ENCODE measurements around the gene POLR3K. TPM values are rescaled to one million over a fixed set of nuclear protein-coding genes. Genes with fewer than 3 reads are reported as not detected.

Gene POLR3K
- total RNA-seq, 2 experiments from 2014 or later = 26.2 to 74.1 TPM

GRCh38 chr16:45454-45853, 8.0 kb downstream of the POLR3K start:
- POLR2A ChIA-PET = no interaction called here
- CTCF ChIA-PET (ENCODE audit: unreplicated experiment) = no interaction called here
- no TSS peak for BruUV-seq (replicated peaks)

DNA sequence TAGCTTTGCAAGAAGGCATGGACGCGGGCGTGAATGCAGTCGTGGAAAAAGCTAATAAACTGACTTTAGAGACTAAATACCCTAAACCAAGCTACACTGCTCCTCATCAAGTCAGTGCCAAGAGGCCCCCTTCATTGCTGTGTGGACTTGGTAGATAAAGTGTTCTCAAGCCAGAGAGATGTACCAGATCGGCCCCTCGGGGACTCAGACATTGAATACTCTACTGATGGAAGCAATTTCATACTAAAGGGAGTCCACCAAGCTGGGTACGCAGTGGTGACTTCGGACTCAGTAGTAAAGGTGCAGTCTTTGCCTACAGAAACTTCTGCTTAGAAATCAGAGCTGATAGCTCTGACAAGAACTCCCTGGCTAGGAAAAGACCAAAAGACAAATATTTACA, 8.8 kb downstream of the POLR3K start:
- Histone ChIP-seq H3K9me3 (ENCODE audit: low read length) (no peaks in the 10 kb centered on the region), H3K4me1 (ENCODE audit: insufficient read depth, low read length, poor library complexity, severe bottlenecking) (peaks cover 6% of the 10 kb centered on the region), H3K9me2 (ENCODE audit: insufficient read depth, low read length) (no peaks in the 10 kb centered on the region), H3K4me2 (ENCODE audit: low read length) (no peak overlapping the region), H4K20me1 (ENCODE audit: insufficient read depth, low read length) (peaks cover 12% of the 10 kb centered on the region; the same call in 1 of the 2 replicates), H3K79me2 (ENCODE audit: insufficient read depth, low read depth, low read length) (peaks cover 34% of the 10 kb centered on the region; the same call in 1 of the 2 replicates), H3K36me3 (ENCODE audit: insufficient read depth, low read length) (peaks cover 89% of the 10 kb centered on the region), H3K27ac (ENCODE audit: low read depth, low read length, poor library complexity, severe bottlenecking) (no peak overlapping the region), H3K4me3 (ENCODE audit: low read depth, low read length, poor library complexity, severe bottlenecking) (no peak overlapping the region), H2AFZ (ENCODE audit: low read length) (no peak overlapping the region)
- TF ChIP-seq, protein P1, sequence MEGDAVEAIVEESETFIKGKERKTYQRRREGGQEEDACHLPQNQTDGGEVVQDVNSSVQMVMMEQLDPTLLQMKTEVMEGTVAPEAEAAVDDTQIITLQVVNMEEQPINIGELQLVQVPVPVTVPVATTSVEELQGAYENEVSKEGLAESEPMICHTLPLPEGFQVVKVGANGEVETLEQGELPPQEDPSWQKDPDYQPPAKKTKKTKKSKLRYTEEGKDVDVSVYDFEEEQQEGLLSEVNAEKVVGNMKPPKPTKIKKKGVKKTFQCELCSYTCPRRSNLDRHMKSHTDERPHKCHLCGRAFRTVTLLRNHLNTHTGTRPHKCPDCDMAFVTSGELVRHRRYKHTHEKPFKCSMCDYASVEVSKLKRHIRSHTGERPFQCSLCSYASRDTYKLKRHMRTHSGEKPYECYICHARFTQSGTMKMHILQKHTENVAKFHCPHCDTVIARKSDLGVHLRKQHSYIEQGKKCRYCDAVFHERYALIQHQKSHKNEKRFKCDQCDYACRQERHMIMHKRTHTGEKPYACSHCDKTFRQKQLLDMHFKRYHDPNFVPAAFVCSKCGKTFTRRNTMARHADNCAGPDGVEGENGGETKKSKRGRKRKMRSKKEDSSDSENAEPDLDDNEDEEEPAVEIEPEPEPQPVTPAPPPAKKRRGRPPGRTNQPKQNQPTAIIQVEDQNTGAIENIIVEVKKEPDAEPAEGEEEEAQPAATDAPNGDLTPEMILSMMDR (conservative IDR thresholded peaks at IDR 0.05; ENCODE audit: low read length) = no peak
- no peak for TF ChIP-seq EZH2phosphoT487 (IDR thresholded peaks at IDR 0.05; ENCODE audit: borderline replicate concordance, low read depth, low read length)
- intact Hi-C loops (cut with micrococcal nuclease; ENCODE audit: unreplicated experiment) = no loop called here
- no peak for DNase-seq (ENCODE audit: low spot score)
- POLR2A ChIA-PET = no interaction called here
- BruUV-seq (replicated peaks) = TSS peak; percentile 39
- CTCF ChIA-PET (ENCODE audit: unreplicated experiment) = no interaction called here

More at GRCh38 chr16:45454-45853, 8.0 kb downstream of the POLR3K start:
- Histone ChIP-seq H2AFZ (ENCODE audit: low read length) (no peak overlapping the region), H3K4me2 (ENCODE audit: low read length) (no peak overlapping the region), H3K36me3 (ENCODE audit: insufficient read depth, low read length) (peaks cover 93% of the 10 kb centered on the region), H3K4me1 (ENCODE audit: insufficient read depth, low read length, poor library complexity, severe bottlenecking) (no peaks in the 10 kb centered on the region), H3K79me2 (ENCODE audit: insufficient read depth, low read depth, low read length) (peaks cover 37% of the 10 kb centered on the region), H3K27ac (ENCODE audit: low read depth, low read length, poor library complexity, severe bottlenecking) (no peak overlapping the region), H3K4me3 (ENCODE audit: low read depth, low read length, poor library complexity, severe bottlenecking) (no peak overlapping the region), H3K9me2 (ENCODE audit: insufficient read depth, low read length) (no peaks in the 10 kb centered on the region), H3K9me3 (ENCODE audit: low read length) (no peaks in the 10 kb centered on the region), H4K20me1 (ENCODE audit: insufficient read depth, low read length) (peaks cover 15% of the 10 kb centered on the region; the same call in 1 of the 2 replicates)
- intact Hi-C loops (cut with micrococcal nuclease; ENCODE audit: unreplicated experiment) = no loop called here
- TF ChIP-seq, protein P1 (conservative IDR thresholded peaks at IDR 0.05; ENCODE audit: low read length) = no peak
- no peak for TF ChIP-seq EZH2phosphoT487 (IDR thresholded peaks at IDR 0.05; ENCODE audit: borderline replicate concordance, low read depth, low read length)
- DNase-seq (ENCODE audit: low spot score) = no peak

DNA sequence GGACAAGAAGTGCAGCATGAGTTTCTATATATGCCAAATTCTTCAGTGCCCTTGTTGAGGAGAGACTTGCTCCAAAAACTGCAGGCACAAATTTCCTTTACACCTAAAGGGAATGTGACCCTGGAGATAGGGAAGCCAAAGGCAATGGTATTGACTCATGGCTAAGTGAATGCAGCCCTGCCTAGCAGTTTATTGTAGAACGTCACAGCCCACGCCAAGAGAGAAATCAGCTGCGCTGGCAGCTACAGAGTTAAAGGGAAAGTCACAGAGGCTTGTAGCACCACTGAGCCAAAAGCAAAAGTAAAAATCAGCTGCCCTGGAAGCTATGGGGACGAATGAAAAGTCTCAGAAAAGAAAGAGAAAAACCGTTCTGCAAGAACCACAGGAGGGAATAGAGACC, 10.1 kb downstream of the POLR3K start:
- Histone ChIP-seq H3K4me2 (ENCODE audit: low read length) (no peak overlapping the region), H3K27ac (ENCODE audit: low read depth, low read length, poor library complexity, severe bottlenecking) (no peak overlapping the region), H3K4me1 (ENCODE audit: insufficient read depth, low read length, poor library complexity, severe bottlenecking) (peaks cover 19% of the 10 kb centered on the region), H2AFZ (ENCODE audit: low read length) (no peak overlapping the region), H4K20me1 (ENCODE audit: insufficient read depth, low read length) (peaks cover 12% of the 10 kb centered on the region; the same call in 1 of the 2 replicates), H3K79me2 (ENCODE audit: insufficient read depth, low read depth, low read length) (peaks cover 26% of the 10 kb centered on the region; the same call in 1 of the 2 replicates), H3K9me2 (ENCODE audit: insufficient read depth, low read length) (no peaks in the 10 kb centered on the region), H3K36me3 (ENCODE audit: insufficient read depth, low read length) (peaks cover 88% of the 10 kb centered on the region), H3K4me3 (ENCODE audit: low read depth, low read length, poor library complexity, severe bottlenecking) (no peak overlapping the region), H3K9me3 (ENCODE audit: low read length) (no peaks in the 10 kb centered on the region)
- ChIA-PET CTCF (ENCODE audit: unreplicated experiment) (no interaction called here), POLR2A (no interaction called here)
- intact Hi-C loops (cut with micrococcal nuclease; ENCODE audit: unreplicated experiment) = no loop called here
- no peak for DNase-seq (ENCODE audit: low spot score)
- TF ChIP-seq, protein P1 (conservative IDR thresholded peaks at IDR 0.05; ENCODE audit: low read length) = no peak
- TF ChIP-seq EZH2phosphoT487 (IDR thresholded peaks at IDR 0.05; ENCODE audit: borderline replicate concordance, low read depth, low read length) = no peak
- no TSS peak for BruUV-seq (replicated peaks)
